ENCODE measurements around the gene ASAP2.

The ASAP2 gene

GRCh38 chr2:9296559-9296958 is 89.9 kb downstream of the ASAP2 start:
- H3K4me3 ChIP-seq (ENCODE audit: low read depth in 1 of 2, low read length in 2 of 2) = no peak overlapping the region
- no peak overlapping the region for H3K4me2 ChIP-seq (ENCODE audit: insufficient read depth, low read length)
- H4K20me1 ChIP-seq (ENCODE audit: insufficient read depth, low read length) = peaks cover 4% of the 10 kb centered on the region; the same call in 1 of the 2 replicates
- TF ChIP-seq EZH2 (IDR thresholded peaks at IDR 0.05; ENCODE audit: borderline replicate concordance, low read depth, low read length, severe bottlenecking) (no peak), CTCF (IDR thresholded peaks at IDR 0.05; ENCODE audit: borderline replicate concordance, extremely low read depth, low read length, poor library complexity, severe bottlenecking) (no peak)
- DNase-seq = no peak
- no peaks in the 10 kb centered on the region for H3K4me1 ChIP-seq (ENCODE audit: insufficient read depth, low read length)
- H3K27ac ChIP-seq (ENCODE audit: low read length) = no peak overlapping the region
- no peaks in the 10 kb centered on the region for H3K36me3 ChIP-seq (ENCODE audit: insufficient read depth, low read length)
- H3K9me3 ChIP-seq (ENCODE audit: insufficient read depth, low read length, severe bottlenecking) = no peaks in the 10 kb centered on the region
- no peak overlapping the region for H3K9ac ChIP-seq (ENCODE audit: low read depth, low read length)
- no peak for ATAC-seq (ENCODE audit: insufficient read depth, low read depth)
- no peaks in the 10 kb centered on the region for H3K79me2 ChIP-seq (ENCODE audit: insufficient read depth, low read length)
- H2AFZ ChIP-seq (ENCODE audit: low read depth, low read length) = no peak overlapping the region
- no peaks in the 10 kb centered on the region for H3K27me3 ChIP-seq (ENCODE audit: insufficient read depth, low read length, poor library complexity)

- Histone ChIP-seq H3K79me2 (ENCODE audit: insufficient read depth, low read length) (no peaks in the 10 kb centered on the region), H3K27ac (ENCODE audit: low read length) (no peak overlapping the region), H3K9ac (ENCODE audit: low read depth, low read length) (no peak overlapping the region), H4K20me1 (ENCODE audit: insufficient read depth, low read length) (peaks cover 4% of the 10 kb centered on the region; the same call in 1 of the 2 replicates), H3K4me3 (ENCODE audit: low read depth in 1 of 2, low read length in 2 of 2) (no peak overlapping the region), H3K4me1 (ENCODE audit: insufficient read depth, low read length) (no peaks in the 10 kb centered on the region), H2AFZ (ENCODE audit: low read depth, low read length) (no peak overlapping the region), H3K36me3 (ENCODE audit: insufficient read depth, low read length) (no peaks in the 10 kb centered on the region), H3K27me3 (ENCODE audit: insufficient read depth, low read length, poor library complexity) (no peaks in the 10 kb centered on the region), H3K9me3 (ENCODE audit: insufficient read depth, low read length, severe bottlenecking) (no peaks in the 10 kb centered on the region), H3K4me2 (ENCODE audit: insufficient read depth, low read length) (no peak overlapping the region)
- DNase-seq (no peak), ATAC-seq (ENCODE audit: insufficient read depth, low read depth) (no peak)
- TF ChIP-seq EZH2 (IDR thresholded peaks at IDR 0.05; ENCODE audit: borderline replicate concordance, low read depth, low read length, severe bottlenecking) = no peak
- no peak for TF ChIP-seq CTCF (IDR thresholded peaks at IDR 0.05; ENCODE audit: borderline replicate concordance, extremely low read depth, low read length, poor library complexity, severe bottlenecking)
Observed at GRCh38 chr2:9297156-9297555, 90.5 kb downstream of the ASAP2 start.

GRCh38 chr2:9297807-9298206 is 91.2 kb downstream of the ASAP2 start:
- H3K4me1 ChIP-seq (ENCODE audit: insufficient read depth, low read length) = no peaks in the 10 kb centered on the region
- H3K4me2 ChIP-seq (ENCODE audit: insufficient read depth, low read length) = no peak overlapping the region
- H3K27me3 ChIP-seq (ENCODE audit: insufficient read depth, low read length, poor library complexity) = no peaks in the 10 kb centered on the region

More at GRCh38 chr2:9297807-9298206, 91.2 kb downstream of the ASAP2 start:
- no peak overlapping the region for H3K4me3 ChIP-seq (ENCODE audit: low read depth in 1 of 2, low read length in 2 of 2)
- DNase-seq (no peak), ATAC-seq (ENCODE audit: insufficient read depth, low read depth) (no peak)
- no peaks in the 10 kb centered on the region for H3K36me3 ChIP-seq (ENCODE audit: insufficient read depth, low read length)
- no peaks in the 10 kb centered on the region for H4K20me1 ChIP-seq (ENCODE audit: insufficient read depth, low read length)
- no peak for TF ChIP-seq EZH2 (IDR thresholded peaks at IDR 0.05; ENCODE audit: borderline replicate concordance, low read depth, low read length, severe bottlenecking)
- no peak for TF ChIP-seq CTCF (IDR thresholded peaks at IDR 0.05; ENCODE audit: borderline replicate concordance, extremely low read depth, low read length, poor library complexity, severe bottlenecking)
- H2AFZ ChIP-seq (ENCODE audit: low read depth, low read length) = no peak overlapping the region
- H3K27ac ChIP-seq (ENCODE audit: low read length) = no peak overlapping the region
- no peak overlapping the region for H3K9ac ChIP-seq (ENCODE audit: low read depth, low read length)
- no peaks in the 10 kb centered on the region for H3K79me2 ChIP-seq (ENCODE audit: insufficient read depth, low read length)
- no peaks in the 10 kb centered on the region for H3K9me3 ChIP-seq (ENCODE audit: insufficient read depth, low read length, severe bottlenecking)
